ENCODE data around the gene FIP1L1. TPM values are rescaled to one million over a fixed set of nuclear protein-coding genes. Genes with fewer than 3 reads are reported as not detected.

The FIP1L1 gene
- total RNA-seq, 1 experiment from 2014 or later: 68.0 TPM

DNA sequence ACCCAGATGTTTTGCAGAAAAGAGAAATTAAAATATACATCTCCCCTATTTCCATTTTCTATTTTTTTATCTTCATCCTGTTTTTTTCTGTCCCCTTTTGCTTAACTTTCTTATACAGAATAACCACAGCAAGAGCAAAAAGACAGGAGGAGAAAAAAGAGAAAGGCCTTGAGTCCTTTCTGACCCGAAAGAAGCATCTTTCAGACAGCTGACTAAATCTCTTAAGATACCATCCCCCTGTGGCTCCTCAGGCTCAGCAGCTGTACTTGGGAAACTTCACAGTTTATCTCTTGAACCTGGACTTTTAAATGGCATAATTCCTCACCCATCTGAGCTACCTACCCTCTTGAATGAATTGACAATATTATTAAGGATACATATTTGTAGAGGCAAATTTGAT, 100.2 kb downstream of the FIP1L1 start:
- Histone ChIP-seq H3K79me1 (ENCODE audit: insufficient read depth, low read depth, low read length, poor library complexity, severe bottlenecking) (no peaks in the 10 kb centered on the region), H2BK15ac (ENCODE audit: low read depth, low read length) (no peak overlapping the region), H3K23me2 (ENCODE audit: insufficient read length, low read depth, low read length, poor library complexity, severe bottlenecking) (no peaks in the 10 kb centered on the region), H4K5ac (ENCODE audit: insufficient read length, low read depth, low read length) (no peak overlapping the region), H3K23ac (ENCODE audit: insufficient read length, low read depth, low read length) (no peak overlapping the region), H4K8ac (replicated peaks; ENCODE audit: insufficient read length, low read depth, low read length) (no peak overlapping the region), H3K4ac (ENCODE audit: low read depth, low read length) (no peak overlapping the region), H3K27ac (ENCODE audit: insufficient read length, low read depth, low read length) (peak overlapping the region; percentile 57), H3K14ac (ENCODE audit: insufficient read depth, low read length) (no peak overlapping the region), H3K9ac (ENCODE audit: extremely low read depth, insufficient read length, low read length) (no peak overlapping the region), H4K91ac (ENCODE audit: insufficient read length, low read depth, low read length) (no peak overlapping the region), H3K79me2 (ENCODE audit: insufficient read depth, low read length) (no peaks in the 10 kb centered on the region), H2AK5ac (ENCODE audit: insufficient read length, low read length) (no peak overlapping the region), H3K4me1 (ENCODE audit: insufficient read depth, low read length) (peaks cover 7% of the 10 kb centered on the region), H2AFZ (ENCODE audit: low read length) (no peak overlapping the region), H3K27me3 (ENCODE audit: insufficient read depth, low read length) (no peaks in the 10 kb centered on the region), H3K4me2 (ENCODE audit: insufficient read depth, insufficient read length, low read length) (no peak overlapping the region), H4K20me1 (ENCODE audit: control insufficient read depth, insufficient read depth, insufficient read length) (no peaks in the 10 kb centered on the region), H2BK12ac (ENCODE audit: insufficient read length, low read depth, low read length) (no peak overlapping the region), H3K18ac (ENCODE audit: insufficient read length, low read depth, low read length) (no peak overlapping the region), H3K9me3 (ENCODE audit: control insufficient read depth, low read depth, low read length) (no peaks in the 10 kb centered on the region), H3K56ac (ENCODE audit: insufficient read length, low read depth, low read length) (no peak overlapping the region), H2BK120ac (ENCODE audit: low read depth, low read length, poor library complexity, severe bottlenecking) (no peak overlapping the region), H3T11ph (ENCODE audit: low read length) (no peak overlapping the region), H2BK5ac (ENCODE audit: insufficient read length, low read length) (no peak overlapping the region), H2BK20ac (ENCODE audit: low read depth, low read length, poor library complexity, severe bottlenecking) (no peak overlapping the region)
- no CpG with 5 or more reads among the region's 1 CpG for WGBS (ENCODE audit: extremely low coverage, insufficient read length, low lambda C conversion rate)
- TF ChIP-seq, protein P1, sequence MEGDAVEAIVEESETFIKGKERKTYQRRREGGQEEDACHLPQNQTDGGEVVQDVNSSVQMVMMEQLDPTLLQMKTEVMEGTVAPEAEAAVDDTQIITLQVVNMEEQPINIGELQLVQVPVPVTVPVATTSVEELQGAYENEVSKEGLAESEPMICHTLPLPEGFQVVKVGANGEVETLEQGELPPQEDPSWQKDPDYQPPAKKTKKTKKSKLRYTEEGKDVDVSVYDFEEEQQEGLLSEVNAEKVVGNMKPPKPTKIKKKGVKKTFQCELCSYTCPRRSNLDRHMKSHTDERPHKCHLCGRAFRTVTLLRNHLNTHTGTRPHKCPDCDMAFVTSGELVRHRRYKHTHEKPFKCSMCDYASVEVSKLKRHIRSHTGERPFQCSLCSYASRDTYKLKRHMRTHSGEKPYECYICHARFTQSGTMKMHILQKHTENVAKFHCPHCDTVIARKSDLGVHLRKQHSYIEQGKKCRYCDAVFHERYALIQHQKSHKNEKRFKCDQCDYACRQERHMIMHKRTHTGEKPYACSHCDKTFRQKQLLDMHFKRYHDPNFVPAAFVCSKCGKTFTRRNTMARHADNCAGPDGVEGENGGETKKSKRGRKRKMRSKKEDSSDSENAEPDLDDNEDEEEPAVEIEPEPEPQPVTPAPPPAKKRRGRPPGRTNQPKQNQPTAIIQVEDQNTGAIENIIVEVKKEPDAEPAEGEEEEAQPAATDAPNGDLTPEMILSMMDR (conservative IDR thresholded peaks at IDR 0.05): no peak
- Mint-ChIP-seq H3K36me3 (ENCODE audit: insufficient read depth in 1 of 3, low read depth in 3 of 3) (peaks cover 0 to 25% (median 6%) of the 10 kb centered on the region in 3 experiments; a peak in 6 of 7 replicates), H3K4me3 (peak overlapping the region in 1 of 2 experiments; percentile 45; a peak in 2 of 5 replicates), H3K27me3 (ENCODE audit: low read depth) (no peaks in the 10 kb centered on the region; the same call in 1 of the 2 replicates), H3K27ac (peak overlapping the region; percentile 50 to 99 (median 99); a peak in 6 of 7 replicates), H3K9me3 (no peaks in the 10 kb centered on the region; a peak in 2 of 5 replicates), H3K4me1 (peaks cover 61 to 76% of the 10 kb centered on the region in 2 experiments)
- DNase-seq: no peak

Data from H9 (cell line).